GM21360 (cell line): ENCODE results near the gene ISG20.
"Not testable (repeated sequence)": the region's sequence is repeated elsewhere in the genome, so short reads cannot be mapped to it uniquely, and the experiment has no call there.

Experiments used
- ATAC-seq: cut with Tn5 transposase; IDR thresholded peaks from one replicate; pipeline ENCODE4 v1.9.1; 2021; ENCODE audit warnings: mild to moderate bottlenecking, moderate library complexity; ENCODE audit not compliant: unreplicated experiment

The ISG20 gene

GRCh38 chr15:88617790-88618189 lies 21.0 kb upstream of the ISG20 start:
- ATAC-seq: no peak

- no peak for ATAC-seq
Measured at GRCh38 chr15:88618686-88619085, 20.1 kb upstream of the ISG20 start.

- ATAC-seq: no peak
Measured at GRCh38 chr15:88619796-88620195, 19.0 kb upstream of the ISG20 start.

GRCh38 chr15:88620995-88621772 lies 17.6 kb upstream of the ISG20 start, which contains the start of gene AEN:
Gene AEN (plus strand): TSS chr15:88621340. CDS start chr15:88626210, 4,870 bp downstream.
- peak; percentile 90 for ATAC-seq

- ATAC-seq: peak; percentile 34
Measured at GRCh38 chr15:88621789-88622604, 16.8 kb upstream of the ISG20 start.

- ATAC-seq: no peak
Measured at GRCh38 chr15:88622605-88622975, 16.2 kb upstream of the ISG20 start.

GRCh38 chr15:88623061-88623460 lies 15.8 kb upstream of the ISG20 start:
- ATAC-seq: no peak

GRCh38 chr15:88623632-88624031 lies 15.2 kb upstream of the ISG20 start:
- ATAC-seq: no peak

- peak; percentile 38 for ATAC-seq
Measured at GRCh38 chr15:88624156-88624970, 14.5 kb upstream of the ISG20 start.

GRCh38 chr15:88624971-88625490 lies 13.8 kb upstream of the ISG20 start:
- ATAC-seq: no peak

- no peak for ATAC-seq
Measured at GRCh38 chr15:88625943-88626741, 12.7 kb upstream of the ISG20 start.

GRCh38 chr15:88627463-88627862 lies 11.4 kb upstream of the ISG20 start:
- ATAC-seq: no peak

- no peak for ATAC-seq
Measured at GRCh38 chr15:88628018-88628654, 10.7 kb upstream of the ISG20 start.

GRCh38 chr15:88629071-88629470 lies 9.7 kb upstream of the ISG20 start:
- no peak for ATAC-seq

GRCh38 chr15:88630141-88630721 lies 8.6 kb upstream of the ISG20 start:
- ATAC-seq: no peak

GRCh38 chr15:88630798-88631463 lies 7.9 kb upstream of the ISG20 start:
- ATAC-seq: no peak

- no peak for ATAC-seq
Measured at GRCh38 chr15:88631464-88632028, 7.3 kb upstream of the ISG20 start.

- ATAC-seq: not testable (repeated sequence)
Measured at GRCh38 chr15:88632797-88633196, 6.0 kb upstream of the ISG20 start.
